ENCODE results near the gene TBC1D8.
"Not testable (repeated sequence)": the region's sequence is repeated elsewhere in the genome, so short reads cannot be mapped to it uniquely, and the experiment has no call there.

TBC1D8 gene

DNA sequence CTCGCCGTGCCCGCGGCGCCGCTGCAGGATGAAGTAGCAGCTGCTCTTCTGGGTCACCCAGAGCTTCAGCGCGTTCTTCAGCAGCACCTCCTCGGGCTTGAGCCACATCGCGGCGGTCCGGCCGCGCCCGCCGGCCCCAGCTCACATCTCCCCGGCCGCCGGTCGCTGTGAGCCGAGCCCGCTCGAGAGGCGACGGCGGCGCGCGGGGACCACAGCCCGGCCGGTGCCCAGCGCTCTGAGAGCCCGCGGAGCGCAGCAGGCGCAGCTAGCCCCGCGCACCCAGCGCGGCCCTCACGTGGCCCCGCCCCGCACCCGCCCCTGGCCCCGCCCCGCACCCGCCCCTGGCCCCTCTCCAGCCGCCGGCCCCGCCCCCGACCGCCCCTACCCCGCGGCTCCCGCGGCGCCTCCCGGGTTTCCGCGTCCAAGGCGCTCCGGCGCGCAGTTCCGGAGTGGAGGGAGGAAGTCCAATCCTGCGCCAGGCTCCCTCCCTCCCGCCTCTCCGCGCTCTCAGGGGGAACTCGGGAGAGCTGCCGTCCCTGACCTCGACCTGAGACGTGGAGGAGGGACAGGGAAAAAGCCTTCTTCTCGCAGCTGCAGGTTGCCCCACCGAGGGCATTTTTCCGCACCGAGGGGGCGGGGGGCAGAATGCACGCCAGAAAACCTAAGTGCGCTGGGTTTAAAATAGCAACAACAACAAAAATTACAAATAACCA, at the start of gene TBC1D8:
TBC1D8 (minus strand) TSS at position 237 of the 713 bp plus-strand sequence; CDS start at position 108, 129 bp downstream.
- DNase-seq: peak; percentile 61 to 66

DNA sequence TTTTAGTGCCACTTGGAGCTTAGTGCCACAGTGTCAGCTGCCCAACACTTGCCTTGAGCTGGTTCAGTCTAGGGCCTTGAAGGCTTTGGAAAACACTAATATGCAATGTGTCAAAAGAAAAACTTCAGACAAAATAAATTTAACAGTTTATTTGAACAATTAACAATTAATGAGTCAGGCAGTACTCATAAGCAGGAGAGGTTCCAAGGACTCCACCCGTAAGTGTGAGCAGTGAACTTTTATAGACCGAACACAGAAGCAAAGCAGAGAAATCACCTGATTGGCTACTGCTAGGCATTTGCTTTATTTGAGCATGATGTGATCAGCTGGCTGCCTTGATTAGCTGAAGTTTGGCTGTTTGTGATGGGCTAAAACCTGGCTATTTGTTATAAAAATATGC, 49.5 kb upstream of the TBC1D8 start:
- DNase-seq: no peak

DNA sequence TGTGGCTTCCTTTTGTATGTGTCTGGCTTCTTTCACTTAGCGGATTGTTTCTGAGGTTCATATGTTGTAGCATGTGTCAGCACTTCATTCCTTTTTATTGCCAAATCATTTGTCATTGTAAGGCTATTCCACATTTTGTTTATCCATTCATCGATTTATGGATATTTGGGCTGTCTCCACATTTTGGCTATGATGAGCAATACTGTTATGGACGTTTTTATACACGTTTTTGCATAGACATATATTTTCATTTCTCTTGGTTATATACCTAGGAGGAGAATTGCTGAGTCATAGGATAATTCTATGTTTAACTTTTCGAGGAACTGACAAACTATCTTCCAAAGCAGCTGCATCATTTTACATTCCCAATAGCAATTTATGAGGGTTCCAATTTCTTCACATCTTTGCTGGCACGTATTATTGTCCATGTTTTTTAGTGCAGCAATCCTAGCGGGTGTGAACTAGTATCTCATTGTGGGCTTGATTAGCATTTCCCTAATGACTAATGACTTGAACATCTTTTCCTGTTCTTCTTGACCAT, 48.1 kb upstream of the TBC1D8 start:
- no peak for DNase-seq

DNA sequence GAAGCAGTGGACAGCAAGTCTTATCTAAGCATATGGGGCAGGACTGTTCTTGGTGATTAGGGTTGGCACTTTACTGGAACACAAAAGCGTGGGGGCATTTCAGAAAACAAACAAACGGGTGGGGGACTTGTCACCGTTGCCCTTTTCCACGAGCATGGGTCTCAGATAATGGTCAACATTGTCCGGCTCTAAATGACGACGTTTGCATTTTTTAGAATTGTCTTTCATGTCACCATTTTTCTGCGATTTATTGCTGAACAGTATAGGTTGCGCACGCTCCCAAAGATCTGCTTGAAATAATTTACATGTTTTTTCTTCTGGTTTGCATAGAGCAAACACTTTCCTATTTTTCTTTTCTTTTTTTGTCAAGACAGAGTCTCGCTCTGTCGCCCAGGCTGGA, 46.6 kb upstream of the TBC1D8 start:
- no peak for DNase-seq

- no peak for DNase-seq
Observed at GRCh38 chr2:101197215-101197745, 46.1 kb upstream of the TBC1D8 start.

GRCh38 chr2:101195871-101196661, 44.9 kb upstream of the TBC1D8 start:
- no peak for DNase-seq

DNA sequence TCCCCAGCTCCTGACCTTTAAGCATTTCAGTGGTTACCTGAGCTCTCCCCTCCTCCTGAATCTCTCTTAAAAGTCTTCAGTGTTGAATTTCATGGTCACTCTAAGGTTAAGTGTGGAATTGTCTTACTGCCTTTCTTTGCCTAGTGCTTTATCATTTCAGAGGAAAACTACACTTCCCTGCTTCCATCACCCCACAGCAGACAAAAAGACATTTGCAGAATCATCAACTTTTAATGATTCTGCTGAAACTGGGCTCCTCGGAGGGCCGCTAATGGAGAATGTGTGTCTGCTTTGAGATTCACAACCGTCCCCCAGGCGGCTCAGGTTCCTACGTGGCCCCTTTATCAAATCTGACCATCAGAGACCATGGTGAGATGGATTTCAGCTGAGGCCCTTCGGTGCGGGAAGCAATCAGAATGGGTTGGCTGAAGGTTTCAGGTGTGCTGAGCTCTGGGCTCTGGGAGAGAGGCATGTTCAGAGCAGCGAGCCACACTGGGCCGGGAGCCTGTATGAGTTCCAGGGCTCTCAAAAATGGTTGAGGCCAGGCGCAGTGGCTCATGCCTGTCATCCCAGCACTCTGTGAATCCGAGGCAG, 41.9 kb upstream of the TBC1D8 start:
- no peak for DNase-seq

DNA sequence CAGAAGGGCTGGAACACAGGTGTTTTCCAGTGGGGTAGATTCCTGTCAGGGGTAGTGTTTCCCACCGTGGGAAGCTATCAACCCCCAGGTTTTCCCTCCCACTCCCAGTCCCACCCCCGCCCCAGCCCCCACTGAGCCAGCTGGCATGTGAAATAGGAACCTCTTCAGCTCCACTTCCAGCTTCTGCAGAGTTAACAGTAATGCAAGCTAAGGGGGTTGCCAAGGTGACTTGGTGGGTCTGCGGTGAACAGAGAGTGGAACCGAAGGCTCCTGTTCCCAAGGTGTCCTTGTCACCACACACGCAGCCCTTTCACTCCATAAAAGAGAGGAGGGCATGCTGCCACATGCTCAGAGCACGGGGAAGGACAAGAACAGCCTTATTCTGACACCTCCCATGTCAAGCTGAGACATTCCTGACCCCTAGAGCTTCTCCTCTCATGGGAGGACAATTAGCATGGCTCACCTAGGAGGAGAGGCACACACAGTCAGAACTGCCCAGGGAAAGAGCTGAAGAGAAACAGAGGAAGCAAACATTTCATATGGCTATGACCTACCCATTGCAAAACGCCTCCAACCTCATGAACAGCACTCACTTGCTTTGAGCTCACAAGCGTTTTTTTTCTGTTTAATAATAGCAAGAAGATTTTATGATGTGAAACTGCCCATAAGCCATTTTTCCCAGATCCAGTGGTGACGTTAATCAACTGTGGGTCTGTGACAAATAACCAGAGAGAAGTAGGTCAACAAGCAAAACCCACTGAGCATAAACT, 39.8 kb upstream of the TBC1D8 start:
- DNase-seq: no peak

DNA sequence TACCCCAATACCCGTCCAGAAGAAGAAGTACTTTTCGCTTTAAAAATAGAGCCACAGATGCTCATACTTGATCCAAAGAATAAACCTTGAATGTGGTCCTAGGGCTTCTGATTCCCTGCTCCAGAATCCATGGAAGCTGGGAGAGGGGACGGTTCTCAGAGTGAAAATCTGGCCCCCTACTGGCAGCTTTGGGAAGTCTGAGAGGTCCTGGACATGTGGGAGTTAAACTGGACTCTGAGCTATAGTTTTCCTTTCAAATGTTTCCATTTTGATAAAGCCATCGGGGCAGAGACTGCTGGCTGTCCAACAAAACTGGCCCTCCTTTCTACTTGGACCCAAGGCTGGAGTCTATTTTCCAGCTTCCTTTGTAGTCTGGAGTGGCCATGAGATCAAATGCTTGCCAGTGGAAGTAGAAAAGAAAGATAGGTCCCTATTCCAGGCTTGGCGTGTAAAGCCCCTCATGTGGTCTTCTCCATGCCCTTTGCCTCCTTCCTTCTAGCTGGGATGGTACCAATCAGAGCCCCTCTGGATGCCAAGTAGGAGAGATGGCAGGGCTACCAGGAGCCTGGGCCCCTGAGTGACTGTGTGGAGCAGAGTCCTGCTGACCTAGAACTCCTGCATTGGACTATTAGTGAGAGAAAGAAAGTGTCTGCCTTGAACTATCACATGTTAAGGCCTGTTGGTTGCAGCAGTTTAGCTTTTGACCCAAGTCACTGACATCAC, 37.7 kb upstream of the TBC1D8 start:
- no peak for DNase-seq

DNA sequence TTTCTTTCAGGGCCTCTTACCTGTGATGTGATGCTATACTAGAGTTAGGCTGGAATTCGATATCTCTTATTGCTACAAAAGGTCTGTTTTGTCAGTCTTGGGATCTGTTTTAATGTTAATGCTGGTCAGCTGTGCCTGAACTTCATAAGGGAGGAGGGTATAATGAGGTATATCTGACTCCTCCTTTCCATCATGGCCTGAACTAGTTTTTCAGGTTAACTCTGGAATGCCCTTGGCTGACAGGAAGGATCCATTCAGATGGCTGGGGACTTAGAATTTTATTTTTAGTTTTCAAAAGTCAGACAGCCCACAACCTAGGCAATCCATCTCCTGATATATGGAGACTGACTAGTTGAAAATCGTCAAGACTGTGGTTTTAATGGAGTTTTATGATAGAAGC, 35.9 kb upstream of the TBC1D8 start:
- no peak for DNase-seq

DNA sequence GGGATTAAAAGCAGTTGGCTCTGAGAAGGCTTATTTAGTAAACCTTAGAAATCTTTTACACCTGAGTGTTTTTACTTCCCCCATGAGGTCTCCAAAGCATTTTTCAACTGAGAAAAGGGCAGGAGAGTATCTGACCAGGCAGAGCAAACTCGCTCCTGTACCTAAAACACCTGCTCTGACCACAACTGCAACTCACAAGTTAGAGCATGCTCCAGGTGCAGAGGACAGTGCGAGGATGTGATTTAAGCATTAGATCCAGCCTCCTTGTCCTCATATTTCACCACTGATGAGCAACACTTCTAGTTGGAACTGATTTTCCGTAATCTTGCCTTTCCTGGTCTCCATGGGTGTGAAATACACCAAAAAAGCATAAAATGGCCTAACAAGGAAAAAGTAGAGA, 34.5 kb upstream of the TBC1D8 start:
- no peak for DNase-seq

- DNase-seq: no peak
Observed at GRCh38 chr2:101185085-101185484, 33.9 kb upstream of the TBC1D8 start.

- DNase-seq: no peak
Observed at GRCh38 chr2:101179982-101180381, 28.8 kb upstream of the TBC1D8 start.

- no peak for DNase-seq
Observed at GRCh38 chr2:101176803-101177202, 25.6 kb upstream of the TBC1D8 start.

- no peak for DNase-seq
Observed at GRCh38 chr2:101175991-101176390, 24.8 kb upstream of the TBC1D8 start.

DNA sequence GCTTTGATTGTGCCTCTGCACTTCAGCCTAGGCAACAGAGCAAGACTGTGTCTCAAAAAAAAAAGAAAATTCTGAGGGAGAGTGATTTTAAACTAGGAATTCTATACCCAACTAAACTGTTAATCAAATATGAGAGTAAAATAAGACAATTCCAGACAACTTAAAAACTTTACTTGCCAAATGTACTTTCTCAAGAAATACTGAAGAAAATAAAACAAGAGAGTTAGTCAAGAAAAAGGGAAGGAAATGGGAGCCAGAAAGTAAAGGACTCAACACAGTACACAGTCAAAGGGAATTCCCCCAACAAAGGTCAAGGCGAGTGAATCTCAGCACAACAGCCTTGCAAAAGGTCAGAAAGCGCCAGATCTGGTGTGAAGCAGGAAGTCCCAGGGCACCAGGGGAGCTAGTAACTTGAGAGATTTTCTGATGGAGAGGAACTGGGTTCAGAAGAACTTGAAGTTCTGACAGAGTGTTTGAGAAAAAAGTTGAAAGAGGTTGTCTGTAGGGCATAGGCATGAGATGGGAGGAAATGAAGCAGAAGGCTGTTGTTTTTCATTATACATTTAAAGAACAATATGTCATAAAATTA, 22.6 kb upstream of the TBC1D8 start:
- DNase-seq: peak; percentile 12 to 22

DNA sequence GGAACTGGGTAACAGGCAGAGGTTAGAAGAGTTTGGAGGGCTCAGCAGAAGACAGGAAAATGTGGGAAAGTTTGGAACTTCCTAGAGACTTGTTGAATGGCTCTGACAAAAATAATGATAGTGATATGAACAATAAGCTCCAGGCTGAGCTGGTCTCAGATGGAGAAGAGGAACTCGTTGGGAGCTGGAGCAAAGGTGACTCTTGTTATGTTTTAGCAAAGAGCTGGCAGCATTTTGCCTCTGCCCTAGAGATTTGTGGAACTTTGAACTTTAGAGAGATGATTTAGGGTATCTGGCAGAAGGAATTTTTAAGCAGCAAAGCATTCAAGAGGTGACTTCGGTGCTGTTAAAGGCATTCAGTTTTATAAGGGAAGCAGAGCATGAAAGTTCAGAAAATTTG, 18.6 kb upstream of the TBC1D8 start:
- not testable (repeated sequence) for DNase-seq

DNA sequence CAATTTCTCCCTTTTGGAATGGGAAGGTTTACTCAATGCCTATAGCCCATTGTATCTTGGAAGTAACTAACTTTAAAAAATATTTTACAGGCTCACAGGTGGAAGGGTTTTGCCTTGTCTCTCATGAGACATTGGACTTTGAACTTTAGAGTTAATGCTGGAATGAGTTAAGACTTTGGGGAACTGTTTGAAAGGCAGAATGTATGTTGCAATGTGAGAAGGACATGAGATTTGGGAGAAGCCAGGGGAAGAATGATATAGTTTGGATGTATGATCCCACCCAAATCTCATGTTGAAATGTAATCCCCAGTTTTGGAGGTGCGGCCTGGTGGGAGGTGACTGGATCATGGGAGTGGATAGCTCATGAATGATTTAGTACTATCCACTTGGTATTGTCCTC, 17.5 kb upstream of the TBC1D8 start:
- DNase-seq: no peak

DNA sequence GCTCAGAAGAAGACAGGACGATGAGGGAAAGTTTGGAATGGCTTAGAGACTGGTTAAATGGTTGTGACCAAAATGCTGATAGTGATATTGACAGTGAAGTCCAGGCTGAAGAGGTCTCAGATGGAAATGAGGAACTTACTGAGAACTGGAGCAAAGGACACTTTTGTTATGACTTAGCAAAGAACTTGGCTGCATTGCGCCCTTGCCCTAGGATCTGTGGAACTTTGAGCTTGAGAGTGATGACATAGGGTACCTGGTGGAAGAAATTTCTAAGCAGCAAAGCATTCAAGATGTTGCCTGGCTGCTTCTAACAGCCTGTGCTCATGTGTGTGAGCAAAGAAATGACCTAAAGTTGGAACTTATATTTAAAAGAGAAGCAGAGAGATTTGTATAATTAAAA, 16.4 kb upstream of the TBC1D8 start:
- not testable (repeated sequence) for DNase-seq

- no peak for DNase-seq
Observed at GRCh38 chr2:101164021-101164420, 12.8 kb upstream of the TBC1D8 start.

DNA sequence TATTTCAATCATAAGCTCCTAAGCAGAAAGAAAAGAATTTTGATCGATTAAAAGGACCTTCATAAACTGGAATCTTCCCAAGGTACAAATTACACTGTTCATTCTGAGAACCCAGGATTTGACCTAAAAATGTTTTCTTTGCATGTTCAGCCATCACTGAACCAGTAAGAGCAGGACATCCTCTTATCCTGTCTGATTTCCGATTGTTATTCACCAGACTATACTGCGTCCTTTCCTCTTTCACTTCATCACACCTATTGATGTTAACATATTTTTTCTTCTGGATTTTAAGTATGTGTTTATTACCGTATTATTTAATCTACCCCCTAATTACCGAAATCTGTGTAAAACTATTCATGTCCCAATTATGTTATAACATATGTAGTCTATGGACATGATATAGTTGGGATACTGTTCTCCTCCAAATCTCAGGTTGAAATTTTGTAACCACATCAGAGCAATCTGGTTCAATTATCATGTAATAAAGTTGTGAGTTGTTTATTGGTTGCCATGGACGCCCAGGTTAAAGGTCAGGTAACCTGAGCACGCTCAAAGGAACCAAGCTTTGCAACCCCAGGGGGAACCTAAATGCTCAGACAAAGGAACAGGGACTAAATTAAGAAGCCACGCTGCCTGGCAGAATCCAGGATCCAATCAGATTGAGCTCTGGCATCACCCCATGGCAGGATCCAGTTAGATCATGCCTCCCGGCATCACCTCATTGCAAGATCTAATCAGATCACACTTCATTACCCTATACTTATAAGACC, 11.6 kb upstream of the TBC1D8 start:
- DNase-seq: no peak
